GM12875 (cell line): Measurements from ENCODE around the gene DUSP9.

Source experiments
- H3K4me3 ChIP-seq: one replicate; pipeline ENCODE4 v1.5.1; 2011; ENCODE audit warnings: low read depth, low read length, control low read depth
- TF ChIP-seq, protein P1 (sequence below): IDR thresholded peaks from 2 replicates; pipeline ENCODE4 v1.5.1; 2011; ENCODE audit warnings: low read depth, mild to moderate bottlenecking, control low read depth, inconsistent platforms, low read length, moderate library complexity, borderline replicate concordance; ENCODE audit not compliant: insufficient read depth

Gene DUSP9

GRCh38 chrX:153646620-153647373 is at the start of gene DUSP9:
TSS of gene DUSP9 (plus strand) at chrX:153647203. CDS start at chrX:153647954, 751 bp downstream.
- TF ChIP-seq, protein P1, sequence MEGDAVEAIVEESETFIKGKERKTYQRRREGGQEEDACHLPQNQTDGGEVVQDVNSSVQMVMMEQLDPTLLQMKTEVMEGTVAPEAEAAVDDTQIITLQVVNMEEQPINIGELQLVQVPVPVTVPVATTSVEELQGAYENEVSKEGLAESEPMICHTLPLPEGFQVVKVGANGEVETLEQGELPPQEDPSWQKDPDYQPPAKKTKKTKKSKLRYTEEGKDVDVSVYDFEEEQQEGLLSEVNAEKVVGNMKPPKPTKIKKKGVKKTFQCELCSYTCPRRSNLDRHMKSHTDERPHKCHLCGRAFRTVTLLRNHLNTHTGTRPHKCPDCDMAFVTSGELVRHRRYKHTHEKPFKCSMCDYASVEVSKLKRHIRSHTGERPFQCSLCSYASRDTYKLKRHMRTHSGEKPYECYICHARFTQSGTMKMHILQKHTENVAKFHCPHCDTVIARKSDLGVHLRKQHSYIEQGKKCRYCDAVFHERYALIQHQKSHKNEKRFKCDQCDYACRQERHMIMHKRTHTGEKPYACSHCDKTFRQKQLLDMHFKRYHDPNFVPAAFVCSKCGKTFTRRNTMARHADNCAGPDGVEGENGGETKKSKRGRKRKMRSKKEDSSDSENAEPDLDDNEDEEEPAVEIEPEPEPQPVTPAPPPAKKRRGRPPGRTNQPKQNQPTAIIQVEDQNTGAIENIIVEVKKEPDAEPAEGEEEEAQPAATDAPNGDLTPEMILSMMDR = no peak
- no peak within 1 kb of the TSS for H3K4me3 ChIP-seq

- TF ChIP-seq, protein P1 = no peak
- H3K4me3 ChIP-seq = peak within 1 kb of the TSS; percentile 81
Observed at GRCh38 chrX:153598541-153599191, 48.3 kb upstream of the DUSP9 start, which contains the start of gene CCNQ. TSS of gene CCNQ (minus strand) at chrX:153599139. CDS start at chrX:153599073, 66 bp downstream.

- peak overlapping the region; percentile 71 for H3K4me3 ChIP-seq
- TF ChIP-seq, protein P1 = no peak
Observed at GRCh38 chrX:153599192-153600031, 47.6 kb upstream of the DUSP9 start.

DNA sequence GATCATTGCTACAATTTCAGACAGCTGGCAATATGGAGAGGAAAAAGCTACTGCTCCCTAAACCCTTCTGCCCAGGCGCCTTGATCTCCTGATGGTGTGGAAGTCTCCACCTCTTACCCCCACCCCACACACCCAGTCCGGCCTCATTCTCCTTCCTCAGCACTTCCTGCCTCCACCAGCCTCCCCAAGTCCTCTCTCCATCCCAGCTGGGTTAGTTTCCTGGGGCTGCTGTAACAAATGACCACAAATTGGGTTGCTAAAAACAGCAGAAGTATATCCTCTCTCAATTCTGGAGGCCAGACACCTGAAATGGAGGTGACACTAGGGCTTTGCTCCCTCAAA is 47.0 kb upstream of the DUSP9 start:
- H3K4me3 ChIP-seq = peak overlapping the region; percentile 71
- TF ChIP-seq, protein P1 = no peak

GRCh38 chrX:153600921-153601320 is 46.1 kb upstream of the DUSP9 start:
- no peak overlapping the region for H3K4me3 ChIP-seq
- TF ChIP-seq, protein P1 = no peak

GRCh38 chrX:153601511-153602110 is 45.4 kb upstream of the DUSP9 start:
- H3K4me3 ChIP-seq = no peak overlapping the region
- TF ChIP-seq, protein P1 = no peak
